ENCODE data around the gene ACP4. TPM values are rescaled to one million over a fixed set of nuclear protein-coding genes. Genes with fewer than 3 reads are reported as not detected.

Gene ACP4
- polyA plus RNA-seq, 1 donor (not counting 4 experiments of a cell fraction or from before 2014, with no cell fraction given): not detected

GRCh38 chr19:50843701-50844221, 53.5 kb downstream of the ACP4 start:
- DNase-seq (ENCODE audit: low read depth, low spot score) (no peak), FAIRE-seq (no peak)
- Histone ChIP-seq H3K9me1 (ENCODE audit: control insufficient read depth, extremely low read depth, insufficient read depth, low read length) (no peaks in the 10 kb centered on the region), H3K79me2 (ENCODE audit: control insufficient read depth, insufficient read depth, low read length) (no peaks in the 10 kb centered on the region), H3K4me3 (ENCODE audit: control insufficient read depth in 2 of 3, extremely low read depth in 1 of 3, insufficient read depth in 2 of 3, low read depth in 1 of 3, low read length in 3 of 3) (no peak overlapping the region), H3K4me2 (ENCODE audit: control insufficient read depth, extremely low read depth, insufficient read depth, low read depth, low read length) (no peak overlapping the region), H3K9me3 (ENCODE audit: control insufficient read depth, low read depth, low read length) (no peaks in the 10 kb centered on the region), H3K27ac (ENCODE audit: control insufficient read depth, insufficient read depth, low read length) (no peak overlapping the region), H3K27me3 (ENCODE audit: control insufficient read depth, extremely low read depth, insufficient read depth, low read length) (peaks cover 9% of the 10 kb centered on the region), H2AFZ (ENCODE audit: control insufficient read depth, low read length) (no peak overlapping the region), H3K36me3 (ENCODE audit: control insufficient read depth in 2 of 2, extremely low read depth in 1 of 2, insufficient read depth in 2 of 2, low read length in 2 of 2) (no peaks in the 10 kb centered on the region), H3K4me1 (ENCODE audit: control insufficient read depth, extremely low read depth, insufficient read depth, low read length) (no peaks in the 10 kb centered on the region), H4K20me1 (ENCODE audit: control insufficient read depth, extremely low read depth, insufficient read depth, low read length) (no peaks in the 10 kb centered on the region), H3K9ac (ENCODE audit: control insufficient read depth, extremely low read depth, insufficient read depth, low read length) (no peak overlapping the region)
- dilution Hi-C loops (cut with MboI; ENCODE audit: extremely low pct_ligation_motif_present, low sequenced_read_pairs): no loop called here
- TF ChIP-seq CTCF (optimal IDR thresholded peaks at IDR 0.05 in 1 of 3, IDR thresholded peaks at IDR 0.05 in 1 of 3, conservative IDR thresholded peaks at IDR 0.05 in 1 of 3; ENCODE audit: extremely low read depth in 1 of 3, insufficient read depth in 2 of 3, low read length in 3 of 3) (no peak), EZH2 (IDR thresholded peaks at IDR 0.05; ENCODE audit: low read length) (no peak)

GRCh38 chr19:50844296-50844935, 54.2 kb downstream of the ACP4 start:
- FAIRE-seq: no peak
- dilution Hi-C loops (cut with MboI; ENCODE audit: extremely low pct_ligation_motif_present, low sequenced_read_pairs): no loop called here
- H3K4me2 ChIP-seq (ENCODE audit: control insufficient read depth, extremely low read depth, insufficient read depth, low read depth, low read length): no peak overlapping the region

More at GRCh38 chr19:50844296-50844935, 54.2 kb downstream of the ACP4 start:
- Histone ChIP-seq H2AFZ (ENCODE audit: control insufficient read depth, low read length) (no peak overlapping the region), H3K9ac (ENCODE audit: control insufficient read depth, extremely low read depth, insufficient read depth, low read length) (no peak overlapping the region), H3K27me3 (ENCODE audit: control insufficient read depth, extremely low read depth, insufficient read depth, low read length) (peaks cover 9% of the 10 kb centered on the region), H3K36me3 (ENCODE audit: control insufficient read depth in 2 of 2, extremely low read depth in 1 of 2, insufficient read depth in 2 of 2, low read length in 2 of 2) (no peaks in the 10 kb centered on the region), H3K4me3 (ENCODE audit: control insufficient read depth in 2 of 3, extremely low read depth in 1 of 3, insufficient read depth in 2 of 3, low read depth in 1 of 3, low read length in 3 of 3) (no peak overlapping the region), H4K20me1 (ENCODE audit: control insufficient read depth, extremely low read depth, insufficient read depth, low read length) (no peaks in the 10 kb centered on the region), H3K4me1 (ENCODE audit: control insufficient read depth, extremely low read depth, insufficient read depth, low read length) (no peaks in the 10 kb centered on the region), H3K9me3 (ENCODE audit: control insufficient read depth, low read depth, low read length) (no peaks in the 10 kb centered on the region), H3K9me1 (ENCODE audit: control insufficient read depth, extremely low read depth, insufficient read depth, low read length) (no peaks in the 10 kb centered on the region), H3K79me2 (ENCODE audit: control insufficient read depth, insufficient read depth, low read length) (no peaks in the 10 kb centered on the region), H3K27ac (ENCODE audit: control insufficient read depth, insufficient read depth, low read length) (no peak overlapping the region)
- no peak for DNase-seq (ENCODE audit: low read depth, low spot score)
- TF ChIP-seq EZH2 (IDR thresholded peaks at IDR 0.05; ENCODE audit: low read length): no peak
- no peak for TF ChIP-seq CTCF (optimal IDR thresholded peaks at IDR 0.05 in 1 of 3, IDR thresholded peaks at IDR 0.05 in 1 of 3, conservative IDR thresholded peaks at IDR 0.05 in 1 of 3; ENCODE audit: extremely low read depth in 1 of 3, insufficient read depth in 2 of 3, low read length in 3 of 3)

Small RNA genes within 50 kb of the gene (small RNA-seq; reads per million reads assigned to genes)
- gene SNORD88A (ENCODE audit: insufficient read length in 3 of 3, low read depth in 3 of 3, low replicate concordance in 1 of 3) (0.67 to 182 (median 26.6) reads per million in 3 experiments), gene SNORD88B (ENCODE audit: insufficient read length in 3 of 3, low read depth in 3 of 3, low replicate concordance in 1 of 3) (0 reads per million in 3 experiments), gene SNORD88C (ENCODE audit: insufficient read length in 3 of 3, low read depth in 3 of 3, low replicate concordance in 1 of 3) (0 reads per million in 3 experiments)

Other genes with a start within 250 kb of the ACP4 start
- gene LRRC4B, start 222.0 kb upstream of the ACP4 start, polyA plus RNA-seq: not detected in 3 replicates
- not detected in 3 replicates for gene SYT3, start 150.5 kb upstream of the ACP4 start, polyA plus RNA-seq
- gene C19orf81, start 141.0 kb upstream of the ACP4 start, polyA plus RNA-seq: not detected in 3 replicates
- 0.10 to 0.82 TPM (median 0.51 TPM) in 3 replicates for gene SHANK1, start 70.6 kb upstream of the ACP4 start, polyA plus RNA-seq
- gene CLEC11A, start 67.1 kb upstream of the ACP4 start, polyA plus RNA-seq: 0.56 to 1.2 TPM (median 0.67 TPM) in 3 replicates
- gene GPR32, start 20.0 kb upstream of the ACP4 start, polyA plus RNA-seq: not detected in 3 replicates
- gene KLK1, start 33.4 kb downstream of the ACP4 start, polyA plus RNA-seq: 0.10 to 0.39 TPM (median 0.31 TPM) in 3 replicates
- not detected in 3 replicates for gene KLK15, start 43.2 kb downstream of the ACP4 start, polyA plus RNA-seq
- not detected in 3 replicates for gene KLK3, start 64.5 kb downstream of the ACP4 start, polyA plus RNA-seq
- 0.07 to 0.14 TPM in 2 of 3 replicates, not detected in the other for gene KLK2, start 83.0 kb downstream of the ACP4 start, polyA plus RNA-seq
- gene KLK4, start 121.0 kb downstream of the ACP4 start, polyA plus RNA-seq: not detected in 3 replicates
- 425 to 882 TPM (median 477 TPM) in 3 replicates for gene KLK5, start 162.6 kb downstream of the ACP4 start, polyA plus RNA-seq
- 0.73 to 2.5 TPM (median 1.9 TPM) in 3 replicates for gene KLK6, start 179.2 kb downstream of the ACP4 start, polyA plus RNA-seq
- gene KLK7, start 193.5 kb downstream of the ACP4 start, polyA plus RNA-seq: 22.4 to 33.8 TPM (median 29.2 TPM) in 3 replicates
- 88.8 to 232 TPM (median 118 TPM) in 3 replicates for gene KLK8, start 211.2 kb downstream of the ACP4 start, polyA plus RNA-seq
- gene KLK10, start 229.3 kb downstream of the ACP4 start, polyA plus RNA-seq: 56.3 to 97.5 TPM (median 95.3 TPM) in 3 replicates
- 12.8 to 39.0 TPM (median 18.0 TPM) in 3 replicates for gene KLK11, start 236.2 kb downstream of the ACP4 start, polyA plus RNA-seq
- not detected in 3 replicates for gene KLK12, start 244.6 kb downstream of the ACP4 start, polyA plus RNA-seq

All from keratinocyte (primary cell).